Natural killer cell (primary cell): Measurements from ENCODE around the gene INPP5D. TPM values are rescaled to one million over a fixed set of nuclear protein-coding genes. Genes with fewer than 3 reads are reported as not detected.
"Not testable (repeated sequence)": the region's sequence is repeated elsewhere in the genome, so short reads cannot be mapped to it uniquely, and the experiment has no call there.

Source experiments
- ATAC-seq, 3 donors: fragments of 150-1000 bp in 2 of 3; fragments of 200-7000 bp in 1 of 3; cut with Tn5 transposase; 1 replicate in 1 of 3; 2 replicates in 2 of 3; pipeline ENCODE4 v1.10.0; 2021; ENCODE audit warnings: mild to moderate bottlenecking in 2 of 3, moderate library complexity in 2 of 3
- DNase-seq, 2 donors: peaks; one replicate each; pipeline versions ENCODE4 v3.0.0 to v3.0.0-alpha.2; 2013 to 2021; ENCODE audit warnings: mixed read lengths in 1 of 2
- H3K27ac ChIP-seq: one replicate; pipeline ENCODE4 v1.5.1; 2013; ENCODE audit warnings: mild to moderate bottlenecking, low read length
- H3K27me3 ChIP-seq: one replicate; pipeline ENCODE4 v1.6.1; 2013; ENCODE audit warnings: low read length; ENCODE audit not compliant: control insufficient read depth, insufficient read depth
- H3K36me3 ChIP-seq: one replicate; pipeline ENCODE4 v1.6.1; 2013; ENCODE audit warnings: low read length; ENCODE audit not compliant: control insufficient read depth, insufficient read depth
- H3K4me1 ChIP-seq: one replicate; pipeline ENCODE4 v1.6.1; 2013; ENCODE audit warnings: low read length; ENCODE audit not compliant: control insufficient read depth, insufficient read depth
- H3K4me3 ChIP-seq: one replicate; pipeline ENCODE4 v1.5.1; 2013; ENCODE audit warnings: low read length
- H3K9me3 ChIP-seq: one replicate; pipeline ENCODE4 v1.6.1; 2013; ENCODE audit warnings: low read length; ENCODE audit not compliant: control insufficient read depth, insufficient read depth
- H3K27ac Mint-ChIP-seq, 2 donors: one replicate each; pipeline ENCODE4 v1.8.0; 2022; ENCODE audit warnings: mild to moderate bottlenecking in 2 of 2, mixed read lengths in 2 of 2, moderate library complexity in 1 of 2
- H3K27me3 Mint-ChIP-seq, 2 donors: one replicate each; pipeline ENCODE4 v1.8.0; 2022; ENCODE audit warnings: low read depth in 2 of 2, mixed read lengths in 2 of 2
- H3K36me3 Mint-ChIP-seq: one replicate; pipeline ENCODE4 v1.8.0; 2022; ENCODE audit warnings: mixed read lengths
- H3K4me1 Mint-ChIP-seq, 2 donors: one replicate each; pipeline ENCODE4 v1.8.0; 2022; ENCODE audit warnings: mixed read lengths in 2 of 2
- H3K4me3 Mint-ChIP-seq: one replicate; pipeline ENCODE4 v1.8.0; 2022; ENCODE audit warnings: mild to moderate bottlenecking, moderate library complexity, mixed read lengths
- H3K9me3 Mint-ChIP-seq, 2 donors: one replicate each; pipeline ENCODE4 v1.8.0; 2022; ENCODE audit warnings: mixed read lengths in 2 of 2
- WGBS: methylation state at CpG from one replicate; pipeline ENCODE4 v1.1.7; 2013; ENCODE audit warnings: missing lambda C conversion rate; ENCODE audit not compliant: insufficient coverage; 5-methylcytosine and 5-hydroxymethylcytosine counted together
- intact Hi-C: fragments of 100-400 bp; cut with micrococcal nuclease; formaldehyde crosslinking; loops from one replicate; pipeline ENCODE4 v1.14.2; 2022
- total RNA-seq, 4 donors: library from RNA; stranded (reverse); fragments of 120-200 nt in 1 of 4; gene quantifications; one replicate each; pipeline versions ENCODE4 v1.2.3 to v1.2.4, GENCODE V29; 2013 to 2022
- TF ChIP-seq, protein P1 (sequence below): fragments of 200-600 bp; IDR thresholded peaks from one replicate; pipeline ENCODE4 v1.8.0; 2022; ENCODE audit warnings: antibody characterized with exemption

INPP5D gene
- total RNA-seq, 3 donors from 2014 or later (not counting 1 experiment from before 2014, with no cell fraction given): 385 to 498 (median 497) TPM

DNA sequence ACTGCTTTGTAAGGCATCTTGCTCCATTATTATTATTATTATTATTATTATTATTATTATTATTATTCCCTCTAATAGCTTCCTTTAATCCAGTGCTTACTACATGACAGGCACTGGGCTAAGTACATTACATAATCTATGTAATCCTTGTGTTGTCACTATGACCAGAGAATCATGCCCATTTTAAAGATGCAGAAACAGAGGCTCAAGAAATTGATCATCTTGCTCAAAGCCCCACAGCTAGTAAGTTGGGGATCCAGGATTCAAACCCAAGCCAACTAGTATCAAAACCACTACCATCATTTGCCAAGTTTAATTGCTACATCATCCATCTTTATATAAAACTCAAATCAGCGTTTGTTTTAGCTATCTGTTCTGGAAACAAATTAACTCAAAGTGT, 46.5 kb upstream of the INPP5D start:
- Mint-ChIP-seq H3K9me3 (peaks cover 0 to 3% of the 10 kb centered on the region in 2 donors), H3K36me3 (no peaks in the 10 kb centered on the region), H3K4me3 (no peak overlapping the region), H3K27ac (no peak overlapping the region), H3K4me1 (no peaks in the 10 kb centered on the region), H3K27me3 (no peaks in the 10 kb centered on the region)
- DNase-seq (no peak), ATAC-seq (no peak)
- TF ChIP-seq, protein P1, sequence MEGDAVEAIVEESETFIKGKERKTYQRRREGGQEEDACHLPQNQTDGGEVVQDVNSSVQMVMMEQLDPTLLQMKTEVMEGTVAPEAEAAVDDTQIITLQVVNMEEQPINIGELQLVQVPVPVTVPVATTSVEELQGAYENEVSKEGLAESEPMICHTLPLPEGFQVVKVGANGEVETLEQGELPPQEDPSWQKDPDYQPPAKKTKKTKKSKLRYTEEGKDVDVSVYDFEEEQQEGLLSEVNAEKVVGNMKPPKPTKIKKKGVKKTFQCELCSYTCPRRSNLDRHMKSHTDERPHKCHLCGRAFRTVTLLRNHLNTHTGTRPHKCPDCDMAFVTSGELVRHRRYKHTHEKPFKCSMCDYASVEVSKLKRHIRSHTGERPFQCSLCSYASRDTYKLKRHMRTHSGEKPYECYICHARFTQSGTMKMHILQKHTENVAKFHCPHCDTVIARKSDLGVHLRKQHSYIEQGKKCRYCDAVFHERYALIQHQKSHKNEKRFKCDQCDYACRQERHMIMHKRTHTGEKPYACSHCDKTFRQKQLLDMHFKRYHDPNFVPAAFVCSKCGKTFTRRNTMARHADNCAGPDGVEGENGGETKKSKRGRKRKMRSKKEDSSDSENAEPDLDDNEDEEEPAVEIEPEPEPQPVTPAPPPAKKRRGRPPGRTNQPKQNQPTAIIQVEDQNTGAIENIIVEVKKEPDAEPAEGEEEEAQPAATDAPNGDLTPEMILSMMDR: no peak
- no peaks in the 10 kb centered on the region for H3K36me3 ChIP-seq
- H3K4me3 ChIP-seq: no peak overlapping the region
- no peaks in the 10 kb centered on the region for H3K9me3 ChIP-seq
- WGBS: 100% methylated on average over 1 of the region's 1 CpG
- intact Hi-C loops: no loop called here
- H3K27ac ChIP-seq: no peak overlapping the region
- H3K27me3 ChIP-seq: no peaks in the 10 kb centered on the region
- no peaks in the 10 kb centered on the region for H3K4me1 ChIP-seq

DNA sequence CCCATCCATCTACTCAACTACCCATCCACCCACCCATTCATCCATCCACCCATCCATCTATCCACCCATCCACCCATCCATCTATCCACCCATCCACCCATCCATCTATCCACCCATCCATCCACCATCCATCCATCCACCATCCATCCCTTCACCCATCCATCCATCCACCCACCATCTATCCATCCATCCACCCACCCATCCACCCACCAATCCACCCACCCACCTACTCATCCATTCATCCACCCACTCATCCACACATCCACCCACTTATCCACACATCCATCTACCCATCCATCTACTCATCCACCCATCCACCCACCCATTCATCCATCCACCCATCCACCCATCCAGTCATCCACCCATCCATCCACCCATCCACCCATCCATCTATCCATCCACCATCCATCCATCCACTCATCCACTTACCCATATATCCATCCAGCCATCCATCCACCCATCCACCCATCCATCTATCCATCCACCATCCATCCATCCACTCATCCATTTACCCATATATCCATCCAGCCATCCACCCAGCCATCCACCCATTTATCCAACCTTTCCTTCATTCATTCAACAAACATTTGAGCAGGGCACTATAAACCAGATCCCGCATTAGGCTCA, 45.0 kb upstream of the INPP5D start:
- ATAC-seq (no peak), DNase-seq (no peak)
- H3K27ac Mint-ChIP-seq: no peak overlapping the region
- intact Hi-C loops: no loop called here
- no peaks in the 10 kb centered on the region for H3K9me3 ChIP-seq
- no peaks in the 10 kb centered on the region for H3K27me3 ChIP-seq
- WGBS: 100% methylated on average over 1 of the region's 1 CpG
- no peaks in the 10 kb centered on the region for H3K36me3 Mint-ChIP-seq
- no peaks in the 10 kb centered on the region for H3K36me3 ChIP-seq
- H3K4me1 ChIP-seq: no peaks in the 10 kb centered on the region
- H3K27ac ChIP-seq: no peak overlapping the region
- no peak overlapping the region for H3K4me3 ChIP-seq
- no peak overlapping the region for H3K4me3 Mint-ChIP-seq
- no peaks in the 10 kb centered on the region for H3K4me1 Mint-ChIP-seq
- H3K27me3 Mint-ChIP-seq: no peaks in the 10 kb centered on the region
- H3K9me3 Mint-ChIP-seq: peaks cover 0 to 3% of the 10 kb centered on the region in 2 donors
- TF ChIP-seq, protein P1: no peak

DNA sequence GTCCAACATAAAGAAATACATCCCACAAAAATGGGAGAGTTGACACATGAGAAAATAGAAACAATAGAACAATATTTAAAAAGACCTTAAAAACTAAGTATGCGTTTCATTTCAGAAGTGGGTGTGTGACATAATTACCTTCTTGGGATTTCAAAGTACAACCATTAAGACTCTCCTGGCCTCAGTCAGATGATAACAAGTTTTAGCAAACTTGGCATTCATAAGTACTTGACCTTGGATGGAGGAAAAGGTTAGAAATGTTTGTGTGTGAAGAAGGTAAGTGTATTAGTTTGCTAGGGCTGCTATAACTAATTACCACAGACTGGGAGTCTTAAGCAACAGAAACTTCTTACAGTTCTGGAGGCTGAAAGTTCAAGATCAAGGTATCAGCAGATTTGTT, 42.2 kb upstream of the INPP5D start:
- Histone ChIP-seq H3K36me3 (no peaks in the 10 kb centered on the region), H3K27ac (no peak overlapping the region), H3K4me3 (no peak overlapping the region), H3K27me3 (no peaks in the 10 kb centered on the region), H3K4me1 (no peaks in the 10 kb centered on the region), H3K9me3 (no peaks in the 10 kb centered on the region)
- Mint-ChIP-seq H3K9me3 (peaks cover 0 to 3% of the 10 kb centered on the region in 2 donors), H3K27me3 (no peaks in the 10 kb centered on the region), H3K4me1 (no peaks in the 10 kb centered on the region), H3K4me3 (no peak overlapping the region), H3K27ac (no peak overlapping the region), H3K36me3 (no peaks in the 10 kb centered on the region)
- 100% methylated on average over 1 of the region's 1 CpG for WGBS
- TF ChIP-seq, protein P1: no peak
- intact Hi-C loops: no loop called here
- DNase-seq (no peak), ATAC-seq (no peak)

DNA sequence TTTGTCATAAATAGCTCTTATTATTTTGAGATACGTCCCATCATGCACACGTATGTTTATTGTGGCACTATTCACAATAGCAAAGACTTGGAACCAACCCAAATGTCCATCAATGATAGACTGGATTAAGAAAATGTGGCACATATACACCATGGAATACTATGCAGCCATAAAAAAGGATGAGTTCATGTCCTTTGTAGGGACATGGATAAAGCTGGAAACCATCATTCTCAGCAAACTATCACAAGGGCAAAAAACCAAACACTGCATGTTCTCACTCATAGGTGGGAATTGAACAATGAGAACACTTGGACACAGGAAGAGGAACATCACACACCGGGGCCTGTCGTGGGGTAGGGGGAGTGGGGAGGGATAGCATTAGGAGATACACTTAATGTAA, 40.5 kb upstream of the INPP5D start:
- WGBS: no CpG with 5 or more reads among the region's 4 CpGs
- H3K4me3 ChIP-seq, ATAC-seq, H3K4me1 ChIP-seq, H3K27ac Mint-ChIP-seq, H3K27me3 ChIP-seq, H3K27ac ChIP-seq, H3K36me3 ChIP-seq, H3K36me3 Mint-ChIP-seq, DNase-seq, H3K4me1 Mint-ChIP-seq, H3K9me3 ChIP-seq, H3K9me3 Mint-ChIP-seq, H3K4me3 Mint-ChIP-seq, H3K27me3 Mint-ChIP-seq: not testable (repeated sequence)
- intact Hi-C loops: loop anchor here (10.0 kb wide), 1 partner anchor 415 kb away; no protein-coding TSS in a partner anchor
